Measurements from ENCODE around the gene MEI1. TPM values are rescaled to one million over a fixed set of nuclear protein-coding genes. Genes with fewer than 3 reads are reported as not detected.

Gene MEI1
- polyA plus RNA-seq, 1 donor from 2014 or later = not detected

DNA sequence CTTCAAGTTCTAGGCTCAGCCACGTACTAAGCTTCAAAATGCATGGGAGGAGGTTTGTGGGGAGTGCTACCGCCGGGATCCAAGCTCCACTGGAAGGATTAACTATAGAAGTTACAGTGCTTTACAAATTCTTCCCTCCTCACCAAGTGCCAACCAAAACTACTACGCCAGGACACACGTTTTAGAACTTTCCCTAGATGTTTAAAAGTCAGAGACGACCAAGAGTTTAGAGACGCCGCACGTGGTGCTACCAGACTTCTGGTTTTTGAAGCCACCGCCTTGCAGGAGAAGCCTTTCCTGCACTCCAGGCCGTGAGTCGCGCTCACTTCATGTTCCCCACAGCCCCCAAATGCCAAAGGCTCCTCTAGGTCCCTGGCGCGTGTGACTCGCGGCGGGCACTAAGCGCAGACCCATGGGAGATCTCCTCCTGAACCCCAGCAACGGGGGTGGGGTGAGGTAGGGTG, 11.4 kb upstream of the MEI1 start:
- Histone ChIP-seq H2AFZ (ENCODE audit: low read depth, low read length) (peak overlapping the region; percentile 93), H3F3A (ENCODE audit: insufficient read depth, low read length, poor library complexity, severe bottlenecking) (no peaks in the 10 kb centered on the region), H3K27ac (ENCODE audit: low read length) (no peak overlapping the region)

DNA sequence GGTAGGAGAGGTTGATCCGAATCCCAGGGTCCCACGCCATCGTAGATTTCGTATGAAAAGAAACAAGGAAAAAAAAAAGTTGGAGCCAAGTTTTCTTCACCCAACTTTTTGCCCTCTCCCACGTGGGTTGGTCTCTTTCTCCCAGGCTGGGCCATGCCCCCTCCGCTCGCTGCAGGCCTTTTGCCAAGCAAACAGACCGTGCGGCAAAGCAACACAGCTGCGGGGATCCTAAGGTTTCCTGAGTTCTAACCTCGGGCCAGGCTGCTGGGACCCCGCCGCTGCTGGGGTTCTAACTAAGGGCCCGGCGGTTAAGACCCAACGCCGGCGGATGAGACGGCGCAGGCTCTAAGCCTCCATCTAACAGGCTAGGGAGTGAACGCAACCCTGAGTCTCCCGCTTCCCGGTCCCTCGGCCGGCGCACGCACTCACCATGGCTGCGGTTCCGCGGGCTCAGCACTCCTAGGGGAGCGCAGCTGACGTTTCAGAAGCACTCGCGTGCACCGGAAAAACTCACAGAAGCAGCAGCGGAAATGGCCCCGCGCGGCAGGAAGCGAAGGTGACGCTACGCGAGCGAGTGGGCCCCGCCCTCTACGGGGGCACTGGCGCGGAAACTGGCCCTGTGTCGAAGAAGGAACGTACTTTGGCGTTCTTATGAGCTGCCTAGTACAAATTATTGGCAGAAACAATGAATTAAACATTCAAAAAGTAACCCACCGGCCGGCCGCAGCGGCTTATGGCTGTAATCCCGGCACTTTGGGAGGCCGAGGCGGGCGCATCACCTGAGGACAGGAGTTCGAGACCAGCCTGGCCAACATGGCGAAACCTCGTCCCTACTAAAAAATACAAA, 10.7 kb upstream of the MEI1 start, which contains the start of gene SNU13:
SNU13 (minus strand) TSS at position 503 of the 847 bp plus-strand sequence; CDS start at position 432, 71 bp downstream.
- no peaks in the 10 kb centered on the region for H3F3A ChIP-seq (ENCODE audit: insufficient read depth, low read length, poor library complexity, severe bottlenecking)
- no peaks in the 10 kb centered on the region for H3K9me2 ChIP-seq (ENCODE audit: insufficient read depth, low read length)
- H3K9ac ChIP-seq (ENCODE audit: low read length) = peak within 1 kb of the TSS; percentile 69
- no peaks in the 10 kb centered on the region for H3K27me3 ChIP-seq (ENCODE audit: insufficient read depth, low read depth, low read length)
- peaks cover 11% of the 10 kb centered on the region for H3K79me2 ChIP-seq (replicated peaks; ENCODE audit: insufficient read depth, low read length)
- peak within 1 kb of the TSS; percentile 72 for H3K4me2 ChIP-seq (ENCODE audit: low read length)
- H4K20me1 ChIP-seq (ENCODE audit: insufficient read depth) = no peaks in the 10 kb centered on the region
- no peaks in the 10 kb centered on the region for H3K9me3 ChIP-seq (ENCODE audit: low read length)
- H2AFZ ChIP-seq (ENCODE audit: low read depth, low read length) = peak within 1 kb of the TSS; percentile 93
- peak within 1 kb of the TSS; percentile 81 for H3K27ac ChIP-seq (ENCODE audit: low read length)
- H3K36me3 ChIP-seq (ENCODE audit: insufficient read depth, low read length) = no peaks in the 10 kb centered on the region
- H3K4me3 ChIP-seq (ENCODE audit: low read length) = peak within 1 kb of the TSS; percentile 87
- TF ChIP-seq, protein P1, sequence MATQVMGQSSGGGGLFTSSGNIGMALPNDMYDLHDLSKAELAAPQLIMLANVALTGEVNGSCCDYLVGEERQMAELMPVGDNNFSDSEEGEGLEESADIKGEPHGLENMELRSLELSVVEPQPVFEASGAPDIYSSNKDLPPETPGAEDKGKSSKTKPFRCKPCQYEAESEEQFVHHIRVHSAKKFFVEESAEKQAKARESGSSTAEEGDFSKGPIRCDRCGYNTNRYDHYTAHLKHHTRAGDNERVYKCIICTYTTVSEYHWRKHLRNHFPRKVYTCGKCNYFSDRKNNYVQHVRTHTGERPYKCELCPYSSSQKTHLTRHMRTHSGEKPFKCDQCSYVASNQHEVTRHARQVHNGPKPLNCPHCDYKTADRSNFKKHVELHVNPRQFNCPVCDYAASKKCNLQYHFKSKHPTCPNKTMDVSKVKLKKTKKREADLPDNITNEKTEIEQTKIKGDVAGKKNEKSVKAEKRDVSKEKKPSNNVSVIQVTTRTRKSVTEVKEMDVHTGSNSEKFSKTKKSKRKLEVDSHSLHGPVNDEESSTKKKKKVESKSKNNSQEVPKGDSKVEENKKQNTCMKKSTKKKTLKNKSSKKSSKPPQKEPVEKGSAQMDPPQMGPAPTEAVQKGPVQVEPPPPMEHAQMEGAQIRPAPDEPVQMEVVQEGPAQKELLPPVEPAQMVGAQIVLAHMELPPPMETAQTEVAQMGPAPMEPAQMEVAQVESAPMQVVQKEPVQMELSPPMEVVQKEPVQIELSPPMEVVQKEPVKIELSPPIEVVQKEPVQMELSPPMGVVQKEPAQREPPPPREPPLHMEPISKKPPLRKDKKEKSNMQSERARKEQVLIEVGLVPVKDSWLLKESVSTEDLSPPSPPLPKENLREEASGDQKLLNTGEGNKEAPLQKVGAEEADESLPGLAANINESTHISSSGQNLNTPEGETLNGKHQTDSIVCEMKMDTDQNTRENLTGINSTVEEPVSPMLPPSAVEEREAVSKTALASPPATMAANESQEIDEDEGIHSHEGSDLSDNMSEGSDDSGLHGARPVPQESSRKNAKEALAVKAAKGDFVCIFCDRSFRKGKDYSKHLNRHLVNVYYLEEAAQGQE (IDR thresholded peaks at IDR 0.05; ENCODE audit: borderline replicate concordance) = peak; percentile 34
- TF ChIP-seq TAF1 (IDR thresholded peaks at IDR 0.05; ENCODE audit: low read depth) (no peak), SMC3 (conservative IDR thresholded peaks at IDR 0.05; ENCODE audit: poor library complexity) (peak; percentile 42), RAD21 (conservative IDR thresholded peaks at IDR 0.05) (peak; percentile 37), EZH2 (IDR thresholded peaks at IDR 0.05; ENCODE audit: borderline replicate concordance, insufficient read depth, low read length, poor library complexity, severe bottlenecking) (no peak), MXI1 (conservative IDR thresholded peaks at IDR 0.05; ENCODE audit: poor library complexity, severe bottlenecking) (peak; percentile 97), EP300 (conservative IDR thresholded peaks at IDR 0.05; ENCODE audit: poor library complexity, severe bottlenecking) (peak; percentile 35)
- TF ChIP-seq, protein P2, sequence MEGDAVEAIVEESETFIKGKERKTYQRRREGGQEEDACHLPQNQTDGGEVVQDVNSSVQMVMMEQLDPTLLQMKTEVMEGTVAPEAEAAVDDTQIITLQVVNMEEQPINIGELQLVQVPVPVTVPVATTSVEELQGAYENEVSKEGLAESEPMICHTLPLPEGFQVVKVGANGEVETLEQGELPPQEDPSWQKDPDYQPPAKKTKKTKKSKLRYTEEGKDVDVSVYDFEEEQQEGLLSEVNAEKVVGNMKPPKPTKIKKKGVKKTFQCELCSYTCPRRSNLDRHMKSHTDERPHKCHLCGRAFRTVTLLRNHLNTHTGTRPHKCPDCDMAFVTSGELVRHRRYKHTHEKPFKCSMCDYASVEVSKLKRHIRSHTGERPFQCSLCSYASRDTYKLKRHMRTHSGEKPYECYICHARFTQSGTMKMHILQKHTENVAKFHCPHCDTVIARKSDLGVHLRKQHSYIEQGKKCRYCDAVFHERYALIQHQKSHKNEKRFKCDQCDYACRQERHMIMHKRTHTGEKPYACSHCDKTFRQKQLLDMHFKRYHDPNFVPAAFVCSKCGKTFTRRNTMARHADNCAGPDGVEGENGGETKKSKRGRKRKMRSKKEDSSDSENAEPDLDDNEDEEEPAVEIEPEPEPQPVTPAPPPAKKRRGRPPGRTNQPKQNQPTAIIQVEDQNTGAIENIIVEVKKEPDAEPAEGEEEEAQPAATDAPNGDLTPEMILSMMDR (IDR thresholded peaks at IDR 0.05; ENCODE audit: poor library complexity, severe bottlenecking) = peak; percentile 46

More for the DNA sequence above, 11.4 kb upstream of the MEI1 start:
- H3K4me2 ChIP-seq (ENCODE audit: low read length) = peak overlapping the region; percentile 72
- H4K20me1 ChIP-seq (ENCODE audit: insufficient read depth) = no peaks in the 10 kb centered on the region
- peak overlapping the region; percentile 69 for H3K9ac ChIP-seq (ENCODE audit: low read length)
- no peaks in the 10 kb centered on the region for H3K9me3 ChIP-seq (ENCODE audit: low read length)
- TF ChIP-seq EZH2 (IDR thresholded peaks at IDR 0.05; ENCODE audit: borderline replicate concordance, insufficient read depth, low read length, poor library complexity, severe bottlenecking) (no peak), RAD21 (conservative IDR thresholded peaks at IDR 0.05) (no peak), EP300 (conservative IDR thresholded peaks at IDR 0.05; ENCODE audit: poor library complexity, severe bottlenecking) (no peak), POLR2AphosphoS5 (IDR thresholded peaks at IDR 0.05) (no peak), SMC3 (conservative IDR thresholded peaks at IDR 0.05; ENCODE audit: poor library complexity) (no peak), MXI1 (conservative IDR thresholded peaks at IDR 0.05; ENCODE audit: poor library complexity, severe bottlenecking) (no peak), TAF1 (IDR thresholded peaks at IDR 0.05; ENCODE audit: low read depth) (no peak)
- TF ChIP-seq, protein P1 (IDR thresholded peaks at IDR 0.05; ENCODE audit: borderline replicate concordance) = no peak
- TF ChIP-seq, protein P2 (IDR thresholded peaks at IDR 0.05; ENCODE audit: poor library complexity, severe bottlenecking) = no peak
- H3K27me3 ChIP-seq (ENCODE audit: insufficient read depth, low read depth, low read length) = no peaks in the 10 kb centered on the region
- H3K9me2 ChIP-seq (ENCODE audit: insufficient read depth, low read length) = no peaks in the 10 kb centered on the region
- peaks cover 17% of the 10 kb centered on the region for H3K79me2 ChIP-seq (replicated peaks; ENCODE audit: insufficient read depth, low read length)
- H3K36me3 ChIP-seq (ENCODE audit: insufficient read depth, low read length) = no peaks in the 10 kb centered on the region
- H3K4me3 ChIP-seq (ENCODE audit: low read length) = peak overlapping the region; percentile 87
